Sigmoid colon (tissue), 7 donors: Measurements from ENCODE around the gene TRPM4. TPM values are rescaled to one million over a fixed set of nuclear protein-coding genes. Genes with fewer than 3 reads are reported as not detected.
"Not testable (repeated sequence)": the region's sequence is repeated elsewhere in the genome, so short reads cannot be mapped to it uniquely, and the experiment has no call there.

ENCODE experiments used
- DNase-seq: peaks from one replicate; pipeline ENCODE4 v3.0.0-alpha.2; 2019
- H3K27ac ChIP-seq, 4 donors: fragments of 200-600 bp; sonication (generic); one replicate each; pipeline ENCODE4 v1.5.1; 2016 to 2019; ENCODE audit warnings: mild to moderate bottlenecking in 1 of 4
- H3K27me3 ChIP-seq, 3 donors: fragments of 200-600 bp; sonication (generic); one replicate each; pipeline ENCODE4 v1.5.1; 2019; ENCODE audit warnings: mild to moderate bottlenecking in 1 of 3
- H3K36me3 ChIP-seq, 4 donors: fragments of 200-600 bp; sonication (generic); one replicate each; pipeline ENCODE4 v1.5.1; 2016 to 2019
- H3K4me1 ChIP-seq, 4 donors: fragments of 200-600 bp; sonication (generic); one replicate each; pipeline ENCODE4 v1.5.1; 2017 to 2019
- H3K4me3 ChIP-seq, 4 donors: fragments of 200-600 bp; sonication (generic); one replicate each; pipeline ENCODE4 v1.5.1; 2017 to 2019; ENCODE audit warnings: mild to moderate bottlenecking in 2 of 4, moderate library complexity in 1 of 4
- H3K9me3 ChIP-seq, 4 donors: fragments of 200-600 bp in 3 of 4; sonication (generic) in 3 of 4; one replicate each; pipeline versions ENCODE4 v1.5.1 to v1.6.1; 2013 to 2019
- EP300 ChIP-seq, 4 donors: sonication (generic); formaldehyde crosslinking; IDR thresholded peaks; one replicate each; pipeline ENCODE4 v1.6.1; 2017; ENCODE audit warnings: antibody characterized with exemption in 4 of 4
- POLR2A ChIP-seq, 2 donors: fragments of 450-650 bp; IDR thresholded peaks; one replicate each; pipeline ENCODE4 v1.6.1; 2016; ENCODE audit warnings: antibody characterized with exemption in 2 of 2, mild to moderate bottlenecking in 2 of 2, moderate library complexity in 2 of 2
- POLR2AphosphoS5 ChIP-seq, 4 donors: sonication (generic); formaldehyde crosslinking; IDR thresholded peaks; one replicate each; pipeline ENCODE4 v1.6.1; 2017; ENCODE audit warnings: antibody characterized with exemption in 4 of 4
- WGBS, 2 donors: extraction: QIAGEN DNeasy Blood & Tissue Kit; methylation state at CpG; one replicate each; pipeline ENCODE4 v1.1.7; 2013; 5-methylcytosine and 5-hydroxymethylcytosine counted together
- intact Hi-C: fragments of 100-400 bp; cut with DNase I; formaldehyde crosslinking; loops from one replicate; pipeline ENCODE4 v1.15.1; 2023
- polyA plus RNA-seq, 3 donors: library from polyadenylated mRNA; stranded (reverse); fragments of 200-250 nt; gene quantifications; one replicate each; pipeline ENCODE4 v1.2.3, GENCODE V29; 2013
- total RNA-seq, 4 donors: library from RNA; depleted of rRNA; stranded (reverse); fragments of >200 nt; gene quantifications; one replicate each; pipeline ENCODE4 v1.1.0, GENCODE V29; 2016
- TF ChIP-seq, protein P1 (sequence below), 4 experiments: fragments of 450-650 bp in 3 of 4; fragments of 200-600 bp in 1 of 4; IDR thresholded peaks; one replicate each; pipeline ENCODE4 v1.5.1; 2016 to 2019; ENCODE audit warnings: antibody characterized with exemption in 4 of 4, mild to moderate bottlenecking in 3 of 4, moderate library complexity in 2 of 4
- donor health status: healthy with polysubstance abuse.
- donor health status: Bipolar disorder and iron deficiency.
- donor health status: healthy.

The TRPM4 gene
- total and polyA plus RNA-seq, 7 donors, result 7.9 to 166 (median 18.0) TPM

DNA sequence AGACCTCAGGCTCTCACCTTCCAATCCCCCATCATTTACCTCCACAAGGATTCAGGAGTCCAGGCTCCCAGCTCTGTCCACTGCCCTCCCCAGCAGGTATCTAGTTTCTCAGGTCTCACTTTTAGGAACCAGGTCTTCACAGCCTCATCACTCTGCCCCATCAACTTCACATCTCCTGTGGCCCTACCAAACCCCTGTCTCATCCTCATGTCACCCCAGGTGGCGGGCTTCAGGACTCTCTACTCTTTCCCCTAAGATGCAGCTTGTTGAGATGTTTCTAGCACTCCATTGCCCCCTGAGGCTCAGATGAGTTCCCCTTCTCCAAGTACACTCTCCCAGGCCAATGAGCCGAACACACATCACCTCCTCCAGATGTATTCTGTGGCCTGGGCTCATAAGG lies 36.7 kb upstream of the TRPM4 start:
- Histone ChIP-seq H3K4me3 (no peak overlapping the region), H3K4me1 (peaks cover 0 to 31% (median 26%) of the 10 kb centered on the region in 4 donors), H3K9me3 (no peaks in the 10 kb centered on the region), H3K36me3 (no peaks in the 10 kb centered on the region), H3K27me3 (no peaks in the 10 kb centered on the region), H3K27ac (no peak overlapping the region)
- no peak for TF ChIP-seq EP300 (IDR thresholded peaks at IDR 0.05)
- no peak for TF ChIP-seq POLR2AphosphoS5 (IDR thresholded peaks at IDR 0.05)
- TF ChIP-seq, protein P1, sequence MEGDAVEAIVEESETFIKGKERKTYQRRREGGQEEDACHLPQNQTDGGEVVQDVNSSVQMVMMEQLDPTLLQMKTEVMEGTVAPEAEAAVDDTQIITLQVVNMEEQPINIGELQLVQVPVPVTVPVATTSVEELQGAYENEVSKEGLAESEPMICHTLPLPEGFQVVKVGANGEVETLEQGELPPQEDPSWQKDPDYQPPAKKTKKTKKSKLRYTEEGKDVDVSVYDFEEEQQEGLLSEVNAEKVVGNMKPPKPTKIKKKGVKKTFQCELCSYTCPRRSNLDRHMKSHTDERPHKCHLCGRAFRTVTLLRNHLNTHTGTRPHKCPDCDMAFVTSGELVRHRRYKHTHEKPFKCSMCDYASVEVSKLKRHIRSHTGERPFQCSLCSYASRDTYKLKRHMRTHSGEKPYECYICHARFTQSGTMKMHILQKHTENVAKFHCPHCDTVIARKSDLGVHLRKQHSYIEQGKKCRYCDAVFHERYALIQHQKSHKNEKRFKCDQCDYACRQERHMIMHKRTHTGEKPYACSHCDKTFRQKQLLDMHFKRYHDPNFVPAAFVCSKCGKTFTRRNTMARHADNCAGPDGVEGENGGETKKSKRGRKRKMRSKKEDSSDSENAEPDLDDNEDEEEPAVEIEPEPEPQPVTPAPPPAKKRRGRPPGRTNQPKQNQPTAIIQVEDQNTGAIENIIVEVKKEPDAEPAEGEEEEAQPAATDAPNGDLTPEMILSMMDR (IDR thresholded peaks at IDR 0.05), result no peak
- no peak for TF ChIP-seq POLR2A (IDR thresholded peaks at IDR 0.05)
- intact Hi-C loops, result no loop called here
- 90 to 96% methylated on average over 2 of the region's 2 CpGs for WGBS, 2 donors
- DNase-seq, result no peak

DNA sequence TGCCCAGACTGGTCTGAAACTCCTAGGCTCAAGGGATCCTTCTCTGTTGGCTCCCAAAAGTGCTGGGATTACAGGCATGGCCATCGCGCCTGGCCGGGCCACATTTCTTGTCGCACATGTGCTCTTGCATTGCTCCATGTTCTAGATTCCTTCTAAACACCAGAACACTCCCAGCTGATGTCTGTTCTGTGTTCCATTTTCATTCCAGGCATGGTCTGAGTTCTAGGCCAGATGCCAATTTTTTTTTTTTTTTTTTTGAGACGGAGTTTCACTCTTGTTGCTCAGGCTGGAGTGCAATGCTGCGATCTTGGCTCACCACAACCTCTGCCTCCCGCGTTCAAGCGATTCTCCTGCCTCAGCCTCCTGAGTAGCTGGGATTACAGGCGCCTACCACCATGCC lies 35.8 kb upstream of the TRPM4 start:
- H3K4me3 ChIP-seq, intact Hi-C loops, H3K27me3 ChIP-seq, H3K9me3 ChIP-seq, H3K36me3 ChIP-seq, H3K27ac ChIP-seq, DNase-seq: not testable (repeated sequence)
- H3K4me1 ChIP-seq, result peaks cover 0 to 31% (median 26%) of the 10 kb centered on the region in 4 donors
- 78 to 89% methylated on average over 10 of the region's 10 CpGs for WGBS, 2 donors

DNA sequence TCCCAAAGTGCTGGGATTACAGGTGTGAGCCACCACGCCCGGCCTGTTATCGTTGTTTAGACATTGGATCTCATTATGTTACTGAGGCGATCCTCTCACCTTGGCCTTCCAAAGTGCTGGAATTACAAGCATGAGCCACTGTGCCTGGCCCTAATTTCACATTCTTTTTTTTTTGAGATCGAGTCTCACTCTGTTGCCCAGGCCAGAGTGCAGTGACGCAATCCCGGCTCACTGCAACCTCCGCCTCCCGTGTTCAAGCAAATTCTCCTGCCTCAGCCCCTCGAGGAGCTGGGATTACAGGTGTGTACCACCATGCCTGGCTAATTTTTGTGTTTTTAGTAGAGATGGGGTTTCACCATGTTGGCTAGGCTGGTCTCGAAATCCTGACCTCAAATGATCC lies 34.3 kb upstream of the TRPM4 start:
- H3K9me3 ChIP-seq, DNase-seq, H3K27ac ChIP-seq, intact Hi-C loops, H3K4me3 ChIP-seq, H3K36me3 ChIP-seq, H3K27me3 ChIP-seq: not testable (repeated sequence)
- peaks cover 0 to 28% (median 23%) of the 10 kb centered on the region in 4 donors for H3K4me1 ChIP-seq
- WGBS, 2 donors, result 84 to 93% methylated on average over 11 of the region's 11 CpGs

DNA sequence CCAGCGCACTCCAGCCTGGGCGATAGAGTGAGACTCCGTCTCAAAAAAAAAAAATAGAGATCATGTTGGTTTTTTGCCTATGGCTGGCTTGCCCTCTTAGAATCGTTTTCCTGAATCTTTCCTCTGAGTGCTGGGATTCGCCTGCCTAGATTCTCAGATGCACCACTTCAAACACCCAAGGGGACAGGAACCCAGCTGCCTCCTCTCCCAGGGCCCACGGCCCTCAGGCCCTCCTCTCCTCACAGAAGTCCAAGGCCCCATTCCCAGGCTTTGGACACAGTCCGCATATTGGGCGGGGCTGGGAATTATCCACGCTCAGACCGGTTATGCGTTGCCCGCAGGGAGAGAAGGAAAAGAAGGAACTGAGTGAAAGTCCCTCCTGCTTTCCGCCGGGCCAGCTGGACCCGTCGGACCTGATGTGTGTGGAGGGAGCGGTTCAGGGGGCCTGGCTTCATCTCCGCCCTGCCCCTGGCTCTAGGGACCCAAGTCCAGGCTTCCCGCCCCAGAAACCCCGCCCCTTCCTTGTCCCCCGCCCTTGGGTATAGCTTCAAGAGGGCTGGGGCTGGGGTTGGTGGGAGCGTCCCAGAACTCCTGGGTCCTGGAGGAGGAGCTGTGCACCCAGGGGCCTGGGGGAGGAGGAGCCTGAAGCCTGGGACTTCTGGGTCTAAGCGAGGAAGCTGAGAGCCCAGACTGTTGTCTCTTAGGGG lies 32.4 kb upstream of the TRPM4 start:
- no peak for TF ChIP-seq POLR2A (IDR thresholded peaks at IDR 0.05)
- TF ChIP-seq POLR2AphosphoS5 (IDR thresholded peaks at IDR 0.05), result no peak
- TF ChIP-seq, protein P1 (IDR thresholded peaks at IDR 0.05), result no peak
- no peak for TF ChIP-seq EP300 (IDR thresholded peaks at IDR 0.05)
- no peaks in the 10 kb centered on the region for H3K9me3 ChIP-seq
- no peaks in the 10 kb centered on the region for H3K27me3 ChIP-seq
- no peaks in the 10 kb centered on the region for H3K36me3 ChIP-seq
- peaks cover 0 to 22% (median 12%) of the 10 kb centered on the region in 4 donors for H3K4me1 ChIP-seq
- DNase-seq, result no peak
- WGBS, 2 donors, result 14 to 53% methylated on average over 23 of the region's 23 CpGs
- no peak overlapping the region for H3K4me3 ChIP-seq
- intact Hi-C loops, result no loop called here
- H3K27ac ChIP-seq, result no peak overlapping the region

DNA sequence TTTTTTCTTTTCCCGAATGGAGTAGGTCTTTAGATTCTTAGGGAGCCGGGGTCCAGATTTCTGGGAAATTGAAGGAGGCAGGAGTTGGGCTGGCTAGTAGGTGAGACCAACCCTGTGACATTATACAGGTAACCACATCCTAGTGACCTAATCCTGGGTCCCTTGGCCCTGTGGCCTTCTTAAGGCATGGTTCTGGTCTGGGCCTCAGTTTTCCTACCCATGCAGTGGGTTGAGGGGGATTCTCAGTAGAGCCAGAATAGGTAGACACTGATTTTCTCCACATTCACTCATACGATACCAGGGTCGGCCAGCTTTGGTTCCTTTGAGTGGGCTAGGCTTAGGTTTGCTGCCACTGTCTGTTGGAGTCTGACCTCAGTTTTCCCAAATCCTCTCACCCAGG lies 31.0 kb upstream of the TRPM4 start:
- no peak for TF ChIP-seq POLR2A (IDR thresholded peaks at IDR 0.05)
- no peak for TF ChIP-seq EP300 (IDR thresholded peaks at IDR 0.05)
- TF ChIP-seq POLR2AphosphoS5 (IDR thresholded peaks at IDR 0.05), result no peak
- TF ChIP-seq, protein P1 (IDR thresholded peaks at IDR 0.05), result no peak
- Histone ChIP-seq H3K36me3 (no peaks in the 10 kb centered on the region), H3K9me3 (no peaks in the 10 kb centered on the region), H3K4me1 (peaks cover 0 to 18% (median 11%) of the 10 kb centered on the region in 4 donors), H3K4me3 (no peak overlapping the region), H3K27ac (no peak overlapping the region), H3K27me3 (no peaks in the 10 kb centered on the region)
- DNase-seq, result no peak
- 82 to 87% methylated on average over 4 of the region's 4 CpGs for WGBS, 2 donors
- intact Hi-C loops, result no loop called here

DNA sequence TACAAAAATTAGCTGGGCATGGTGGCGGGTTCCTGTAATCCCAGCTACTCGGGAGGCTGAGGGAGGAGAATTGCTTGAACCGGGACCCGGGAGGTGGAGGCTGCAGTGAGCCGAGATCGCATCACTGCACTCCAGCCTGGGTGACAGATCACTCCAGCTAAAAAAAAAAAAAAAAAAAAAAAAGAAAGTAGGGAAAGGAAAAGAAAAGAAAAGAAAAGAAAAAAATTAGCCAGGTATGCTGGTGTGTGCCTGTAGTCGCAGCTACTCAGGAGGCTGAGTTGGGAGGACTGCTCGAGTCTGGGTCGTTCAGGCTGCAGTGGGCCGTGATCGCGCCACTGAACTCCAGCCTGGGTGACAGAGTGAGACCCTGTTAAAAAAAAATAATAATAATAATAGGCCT lies 30.4 kb upstream of the TRPM4 start:
- H3K27me3 ChIP-seq, DNase-seq, intact Hi-C loops, H3K9me3 ChIP-seq, H3K36me3 ChIP-seq, H3K4me3 ChIP-seq: not testable (repeated sequence)
- 96 to 97% methylated on average over 12 of the region's 12 CpGs for WGBS, 2 donors
- Histone ChIP-seq H3K27ac (peak overlapping the region in 3 of 4 donors; percentile 53 to 82 (median 77)), H3K4me1 (peaks cover 0 to 18% (median 11%) of the 10 kb centered on the region in 4 donors)
